GM23338 (cell line): ENCODE measurements around the gene AP5Z1.

ENCODE experiments used
- CREB1 ChIP-seq: fragments of 250-450 bp; sonication (Bioruptor Pico); IDR thresholded peaks from 2 replicates; pipeline ENCODE4 v1.5.0; 2020; ENCODE audit warnings: low read depth, mild to moderate bottlenecking, moderate library complexity
- CTCF ChIP-seq, 2 experiments: fragments of 200-600 bp in 1 of 2; sonication (generic) in 1 of 2; conservative IDR thresholded peaks; 2 replicates each; pipeline versions ENCODE4 v1.5.1 to v1.6.1; 2016 to 2017; ENCODE audit warnings: antibody characterized with exemption in 2 of 2, low read depth in 2 of 2, mild to moderate bottlenecking in 2 of 2, moderate library complexity in 1 of 2
- ETS1 ChIP-seq: IDR thresholded peaks from 2 replicates; pipeline ENCODE4 v1.6.1; 2016; ENCODE audit warnings: antibody characterized with exemption
- EZH2 ChIP-seq: fragments of 200-600 bp; sonication (generic); IDR thresholded peaks from one replicate; pipeline ENCODE4 v1.8.0; 2017; ENCODE audit warnings: antibody characterized with exemption, mild to moderate bottlenecking, low read depth; ENCODE audit not compliant: unreplicated experiment
- EZH2phosphoT487 ChIP-seq: fragments of 200-600 bp; sonication (generic); IDR thresholded peaks from one replicate; pipeline ENCODE4 v1.8.1; 2018; ENCODE audit warnings: antibody characterized with exemption; ENCODE audit not compliant: unreplicated experiment
- JUNB ChIP-seq: IDR thresholded peaks from one replicate; pipeline ENCODE4 v1.6.1; 2016; ENCODE audit warnings: antibody characterized with exemption; ENCODE audit not compliant: unreplicated experiment
- NANOG ChIP-seq: IDR thresholded peaks from 2 replicates; pipeline ENCODE4 v1.6.1; 2016; ENCODE audit warnings: antibody characterized with exemption, borderline replicate concordance
- POLR2AphosphoS5 ChIP-seq: IDR thresholded peaks from 2 replicates; pipeline ENCODE4 v1.6.1; 2016; ENCODE audit warnings: antibody characterized with exemption, low read depth
- REST ChIP-seq: IDR thresholded peaks from one replicate; pipeline ENCODE4 v1.6.1; 2018; ENCODE audit warnings: antibody characterized with exemption; ENCODE audit not compliant: unreplicated experiment
- STAT1 ChIP-seq: IDR thresholded peaks from one replicate; pipeline ENCODE4 v1.6.1; 2016; ENCODE audit warnings: antibody characterized with exemption; ENCODE audit not compliant: unreplicated experiment
- ZNF114 ChIP-seq: fragments of 250-450 bp; sonication (Bioruptor Pico); IDR thresholded peaks from 2 replicates; pipeline ENCODE4 v1.5.0; 2020; ENCODE audit warnings: mild to moderate bottlenecking, moderate library complexity
- ZNF331 ChIP-seq: fragments of 250-450 bp; sonication (Bioruptor Pico); IDR thresholded peaks from 2 replicates; pipeline ENCODE4 v1.5.0; 2020; ENCODE audit warnings: low read depth, mild to moderate bottlenecking, moderate library complexity
- ZNF462 ChIP-seq: fragments of 250-450 bp; sonication (Bioruptor Pico); IDR thresholded peaks from 2 replicates; pipeline ENCODE4 v1.5.0; 2020; ENCODE audit warnings: mild to moderate bottlenecking, moderate library complexity

GRCh38 chr7:4823441-4824119 is 48.2 kb downstream of the AP5Z1 start:
- TF ChIP-seq POLR2AphosphoS5 (no peak), CTCF (conservative IDR thresholded peaks at IDR 0.05; ENCODE audit: low read depth in 2 of 2) (no peak), ZNF462 (CRISPR knock-in tag) (no peak), EZH2phosphoT487 (no peak), REST (no peak), EZH2 (no peak), JUNB (no peak), ETS1 (no peak), CREB1 (CRISPR knock-in tag) (no peak), ZNF114 (no peak), ZNF331 (no peak), STAT1 (no peak), NANOG (no peak)
